Hypothalamus (tissue), 51 donors: ENCODE measurements around the gene RPS14.
A peak's percentile ranks its signal among the peaks of the same experiment; 100 is the strongest.
"Not testable (repeated sequence)": the region's sequence is repeated elsewhere in the genome, so short reads cannot be mapped to it uniquely, and the experiment has no call there.

ENCODE experiments used
- DNase-seq, 51 donors: peaks; one replicate each; lab custom pipeline; 2025; lab: John Stamatoyannopoulos, UW

RPS14 gene

GRCh38 chr5:150419630-150420270 is 29.8 kb downstream of the RPS14 start:
- DNase-seq: no peak

GRCh38 chr5:150413902-150414790 is 35.4 kb downstream of the RPS14 start:
- not testable (repeated sequence) for DNase-seq

GRCh38 chr5:150413176-150413901 is 36.2 kb downstream of the RPS14 start:
- DNase-seq: no peak

DNA sequence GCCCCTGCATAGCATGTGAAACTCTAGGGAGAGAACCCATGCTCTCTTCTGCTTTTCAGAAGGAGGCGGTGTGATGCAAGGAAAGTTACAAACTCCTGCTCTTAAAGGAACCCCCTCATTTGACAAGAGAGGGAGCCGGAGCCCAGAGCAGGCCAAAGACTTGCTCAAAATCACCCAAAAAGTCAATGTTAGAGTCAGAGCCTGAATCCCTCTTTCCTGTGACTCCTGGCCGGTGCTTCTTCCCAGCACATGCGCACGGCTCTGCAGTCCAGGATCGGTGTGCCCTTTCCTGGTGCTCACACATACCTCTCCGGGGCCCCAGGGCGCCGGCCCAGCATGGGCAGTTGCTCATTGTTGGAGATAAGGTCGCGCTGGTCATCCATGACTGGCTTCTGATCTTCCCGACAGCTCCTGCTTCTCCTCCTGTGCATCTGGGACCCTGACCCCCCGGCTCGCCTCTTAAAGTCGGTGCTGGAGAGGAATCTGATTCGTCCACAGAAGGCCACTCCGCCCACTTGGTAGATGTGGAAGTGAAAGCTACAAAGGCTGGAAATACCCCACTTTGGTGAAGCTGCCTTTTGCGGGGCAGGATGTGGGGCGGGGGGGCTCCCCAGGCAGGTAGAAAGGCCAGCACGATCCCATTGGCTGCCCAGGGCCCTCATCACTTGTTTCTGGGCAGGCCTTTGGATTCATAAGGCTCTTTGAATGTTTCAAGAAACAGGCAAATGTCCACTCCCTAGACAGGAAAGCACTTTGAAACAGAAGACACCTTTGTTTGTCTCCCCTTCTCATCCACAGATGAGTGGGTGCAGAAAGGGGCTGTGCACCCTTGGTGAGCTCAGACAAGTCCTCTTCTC is 37.0 kb downstream of the RPS14 start, which contains the start of gene CD74:
TSS of gene CD74 (minus strand) at position 592 of the 857 bp plus-strand sequence. CDS start at position 431, 161 bp downstream.
- peak in 45 of 51 donors; percentile 17 to 81 (median 62) for DNase-seq

DNA sequence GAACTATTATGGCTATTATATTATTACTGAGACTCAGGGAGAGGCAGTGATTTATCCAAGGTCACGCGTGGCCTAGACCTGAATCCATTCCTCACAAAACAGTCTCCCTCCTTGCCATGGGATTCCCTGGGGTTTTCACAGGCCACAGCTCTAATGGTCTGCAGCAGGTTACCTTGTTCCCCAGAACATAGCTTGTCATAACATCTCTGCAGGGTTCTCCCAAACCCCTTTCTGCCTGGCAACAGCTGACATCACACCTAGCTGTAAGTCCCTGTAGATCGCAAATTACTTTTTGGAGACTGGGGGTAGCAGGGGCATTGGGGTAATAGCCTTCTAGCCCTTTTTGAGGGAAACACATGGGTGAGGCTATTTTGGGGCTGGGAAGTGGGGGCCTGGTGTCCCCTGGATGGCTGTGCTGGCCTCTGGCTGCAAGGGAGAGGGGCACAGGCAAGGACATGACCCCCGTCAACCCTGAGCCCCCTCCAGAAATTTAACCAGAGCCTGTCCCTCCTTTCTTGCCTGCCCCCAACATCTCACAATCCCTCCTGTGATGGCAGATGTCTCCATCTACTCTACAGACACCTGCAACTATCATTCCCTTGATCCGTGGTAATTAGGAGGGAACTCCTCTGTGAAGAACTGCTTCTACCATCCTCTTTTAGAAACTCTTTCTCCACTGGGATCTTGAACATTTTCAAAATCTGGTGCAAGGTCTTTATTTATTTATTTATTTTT is 38.1 kb downstream of the RPS14 start:
- peak in 12 of 51 donors; percentile 5 to 34 (median 16) for DNase-seq

DNA sequence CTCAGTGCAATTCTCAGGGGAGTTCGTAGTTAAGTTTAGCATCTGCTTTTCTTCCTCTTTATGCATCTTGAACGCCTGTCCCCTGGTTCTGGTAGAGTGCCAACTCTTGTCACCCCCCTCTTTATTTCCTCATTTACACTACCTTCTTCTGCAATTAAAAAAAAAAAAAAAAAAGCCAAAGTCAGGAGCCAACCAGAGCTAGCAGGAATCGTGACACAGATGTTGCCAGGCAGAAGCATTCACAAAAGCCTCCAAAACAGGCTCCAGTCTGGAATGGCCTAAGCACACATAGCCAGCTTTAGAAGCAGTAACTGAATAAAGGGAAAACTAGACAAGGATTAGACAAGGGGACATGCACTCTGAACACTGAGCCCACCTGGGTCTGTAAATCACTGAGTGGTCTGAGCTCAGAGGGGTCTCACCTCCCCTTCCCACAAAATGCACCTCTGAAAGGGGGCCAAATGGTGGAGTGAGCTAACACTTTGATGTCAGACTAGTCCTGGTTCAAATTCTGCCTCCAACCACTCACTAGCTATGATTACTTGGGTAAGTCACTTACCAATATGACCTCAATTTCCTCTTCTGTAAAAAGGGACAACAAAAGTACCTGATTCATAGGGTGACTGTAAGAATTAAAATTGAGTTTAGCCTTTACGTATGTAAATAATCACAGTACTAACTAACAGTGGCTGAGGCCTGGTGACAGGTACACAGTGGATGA is 38.9 kb downstream of the RPS14 start:
- DNase-seq: peak in 35 of 51 donors; percentile 10 to 74 (median 43)

DNA sequence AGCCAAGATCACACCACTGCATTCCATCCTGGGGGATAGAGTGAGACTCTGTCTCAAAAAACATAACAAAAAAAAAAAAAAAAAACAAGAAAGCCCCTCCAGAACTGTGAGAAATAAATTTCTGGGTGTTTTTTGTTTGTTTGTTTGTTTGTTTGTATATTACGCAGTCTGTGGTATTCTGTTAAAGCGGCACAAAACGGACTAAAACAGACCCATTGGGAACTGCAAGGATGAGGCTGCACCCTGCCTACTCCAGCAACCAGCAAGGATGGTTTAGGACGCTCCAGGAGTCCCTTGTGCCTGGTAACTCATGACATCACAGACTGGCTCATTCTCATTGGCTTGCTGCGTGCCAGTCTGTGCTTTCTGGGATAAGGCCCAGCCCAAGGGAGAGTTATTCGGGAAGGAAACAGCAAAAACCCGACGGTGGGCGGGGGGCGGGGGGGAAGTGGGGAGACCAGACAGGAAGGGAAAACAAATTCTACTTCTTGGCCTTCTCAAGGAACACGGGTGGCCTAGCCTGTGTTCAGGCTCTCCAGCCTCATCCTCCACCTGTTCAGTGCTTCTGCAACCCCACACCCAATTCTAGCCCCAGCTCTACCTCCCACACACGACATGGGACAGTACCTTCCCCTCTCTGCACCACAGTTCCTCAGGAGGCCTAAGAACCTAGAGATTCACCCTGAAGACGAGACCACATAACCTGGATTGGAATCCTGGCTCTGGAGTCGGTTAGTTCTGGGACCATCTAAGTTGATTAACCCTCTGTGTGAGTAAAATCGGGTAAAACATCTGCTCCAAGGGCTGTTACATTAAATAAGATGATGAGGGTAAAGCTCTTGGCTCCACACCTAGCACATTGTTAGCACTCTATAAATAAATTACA is 39.7 kb downstream of the RPS14 start:
- DNase-seq: peak; percentile 11 to 92 (median 70)

GRCh38 chr5:150408231-150408943 is 41.2 kb downstream of the RPS14 start:
- no peak for DNase-seq

DNA sequence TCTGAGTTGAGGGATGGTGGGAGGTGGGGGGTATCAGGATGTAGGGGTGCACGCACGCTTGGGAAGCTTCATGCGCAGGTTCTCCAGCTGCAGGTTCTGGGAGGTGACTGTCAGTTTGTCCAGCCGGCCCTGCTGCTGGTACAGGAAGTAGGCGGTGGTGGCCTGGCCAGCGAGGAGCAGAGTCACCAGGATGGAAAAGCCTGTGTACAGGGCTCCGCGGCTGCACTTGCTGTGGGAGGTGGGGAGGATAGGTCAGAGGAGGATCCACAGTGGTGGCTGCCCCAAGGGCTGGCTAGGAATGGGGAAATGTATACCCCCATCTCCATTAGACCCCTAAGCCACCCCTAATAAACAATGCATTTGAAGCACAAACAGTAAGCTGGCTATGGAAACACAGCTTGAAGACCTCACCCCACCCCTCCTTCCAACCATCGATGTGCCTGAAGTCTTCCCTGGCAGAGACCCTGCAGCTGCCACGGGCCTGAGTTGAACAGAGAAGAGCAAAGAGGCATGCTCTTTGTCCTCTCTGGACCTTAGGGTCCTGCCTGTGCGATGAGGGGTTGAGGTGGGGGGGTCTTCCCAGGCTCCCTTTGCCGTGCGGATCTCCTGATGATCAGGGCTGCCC is 42.3 kb downstream of the RPS14 start:
- no peak for DNase-seq

- no peak for DNase-seq
Measured at GRCh38 chr5:150406723-150407095, 42.8 kb downstream of the RPS14 start.

GRCh38 chr5:150406103-150406722 is 43.3 kb downstream of the RPS14 start:
- DNase-seq: no peak

DNA sequence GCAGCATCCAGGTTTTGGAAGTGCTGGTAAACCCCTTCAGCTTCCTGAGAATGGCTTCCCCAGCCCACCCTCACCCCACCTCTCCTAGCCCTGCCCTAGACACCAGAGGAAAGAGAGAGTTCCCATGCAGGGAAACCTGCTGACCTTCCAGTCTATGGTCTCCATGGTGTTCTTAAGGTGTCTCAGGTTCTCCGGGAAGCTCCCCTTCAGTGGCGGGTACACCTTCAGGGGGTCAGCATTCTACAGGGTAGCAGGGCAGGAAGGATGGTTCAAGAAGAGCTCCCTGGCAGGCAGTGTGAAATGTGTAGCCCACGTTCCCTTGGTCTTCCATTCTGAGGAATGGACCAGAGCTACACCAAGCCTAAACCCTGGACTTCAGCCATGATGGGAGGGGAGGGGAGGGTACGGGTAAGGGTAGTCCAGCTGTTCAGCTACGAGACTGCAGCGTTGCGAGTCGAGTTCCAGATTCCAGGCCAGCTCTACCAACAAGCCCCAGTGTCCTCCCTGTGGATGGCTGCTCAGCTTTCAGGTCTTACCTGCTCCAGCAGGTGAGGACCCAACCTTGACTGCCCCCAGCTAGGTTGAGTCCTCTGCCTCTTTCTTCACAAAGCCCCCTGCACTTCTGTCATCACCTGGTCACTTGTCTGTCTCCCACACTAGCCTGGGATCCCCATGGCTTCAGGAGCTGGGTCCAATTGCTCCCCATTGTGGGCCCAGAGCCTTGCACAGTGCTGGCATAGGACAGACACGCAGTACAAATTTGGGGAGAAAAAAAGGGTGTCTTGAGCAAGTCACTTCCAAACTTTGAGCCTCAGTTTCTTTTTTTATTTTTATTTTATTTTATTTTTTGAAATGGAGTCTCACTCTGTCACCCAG is 44.4 kb downstream of the RPS14 start:
- no peak for DNase-seq

DNA sequence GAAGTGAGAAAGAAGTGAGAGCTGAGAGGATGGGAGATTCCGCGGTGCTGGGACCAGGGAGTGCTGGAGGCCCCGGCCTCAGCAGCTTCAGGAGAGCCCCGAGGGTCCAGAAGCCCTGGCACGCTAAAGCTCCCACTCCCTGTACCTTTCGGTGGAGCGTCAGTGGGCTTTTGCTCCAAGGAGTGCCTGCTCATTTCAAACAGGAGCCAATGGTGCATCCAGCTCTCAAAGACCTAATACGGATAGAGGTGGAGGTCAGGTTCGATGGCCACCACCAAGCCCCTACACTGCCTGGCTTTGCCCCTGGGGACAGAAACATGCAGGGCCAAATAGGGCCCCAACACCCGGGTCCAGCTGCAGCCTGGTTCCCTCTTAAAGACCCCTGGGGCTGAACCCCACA is 45.0 kb downstream of the RPS14 start:
- no peak for DNase-seq

- DNase-seq: no peak
Measured at GRCh38 chr5:150404121-150404520, 45.4 kb downstream of the RPS14 start.

- no peak for DNase-seq
Measured at GRCh38 chr5:150402901-150403342, 46.6 kb downstream of the RPS14 start.
